DOHH2 (cell line): Measurements from ENCODE around the gene SOBP.

Source experiments
- H3F3A ChIP-seq: fragments of 200-600 bp; sonication (generic), shearing (Covaris generic); 2 replicates; pipeline ENCODE4 v1.6.0; 2016; ENCODE audit warnings: antibody characterized with exemption, mild to moderate bottlenecking; ENCODE audit not compliant: control insufficient read depth, insufficient read depth
- H3K27ac ChIP-seq: fragments of 200-600 bp; sonication (generic); 2 replicates; pipeline ENCODE4 v1.5.1; 2014; ENCODE audit warnings: low read depth, mild to moderate bottlenecking, low read length, moderate library complexity
- H3K27me3 ChIP-seq: fragments of 200-600 bp; sonication (generic); 2 replicates; pipeline ENCODE4 v1.6.1; 2014; ENCODE audit warnings: mild to moderate bottlenecking, low read length, mixed read lengths; ENCODE audit not compliant: control insufficient read depth
- H3K36me3 ChIP-seq: fragments of 200-600 bp; sonication (generic); 2 replicates; pipeline ENCODE4 v1.6.1; 2014; ENCODE audit warnings: mild to moderate bottlenecking, low read length, moderate library complexity, mixed read lengths; ENCODE audit not compliant: control insufficient read depth
- H3K4me1 ChIP-seq: fragments of 200-600 bp; sonication (generic); 2 replicates; pipeline ENCODE4 v1.6.1; 2014; ENCODE audit warnings: mild to moderate bottlenecking, low read length, mixed read lengths; ENCODE audit not compliant: control insufficient read depth
- H3K4me2 ChIP-seq: fragments of 200-600 bp; sonication (generic); 2 replicates; pipeline ENCODE4 v1.6.0; 2014; ENCODE audit warnings: mild to moderate bottlenecking, low read length, moderate library complexity
- H3K4me3 ChIP-seq: fragments of 200-600 bp; sonication (generic); 2 replicates; pipeline ENCODE4 v1.5.1; 2014; ENCODE audit warnings: mild to moderate bottlenecking, low read length, mixed read lengths
- H3K79me2 ChIP-seq: fragments of 200-600 bp; sonication (generic); 2 replicates; pipeline ENCODE4 v1.6.1; 2014; ENCODE audit warnings: mild to moderate bottlenecking, low read length, mixed read lengths; ENCODE audit not compliant: control insufficient read depth
- H3K9me2 ChIP-seq: fragments of 200-600 bp; sonication (generic); replicated peaks from 2 replicates; pipeline ENCODE4 v1.6.1; 2014; ENCODE audit warnings: mild to moderate bottlenecking, low read length, mixed read lengths; ENCODE audit not compliant: control insufficient read depth
- H3K9me3 ChIP-seq: fragments of 200-600 bp; sonication (generic); 2 replicates; pipeline ENCODE4 v1.6.1; 2014; ENCODE audit warnings: antibody characterized with exemption, low read length, mixed read lengths; ENCODE audit not compliant: control insufficient read depth, insufficient read depth
- H4K20me1 ChIP-seq: fragments of 200-600 bp; sonication (generic); 2 replicates; pipeline ENCODE4 v1.6.0; 2014; ENCODE audit warnings: low read depth, mild to moderate bottlenecking, antibody characterized with exemption, low read length, moderate library complexity; ENCODE audit not compliant: control insufficient read depth, insufficient read depth
- CTCF ChIP-seq: fragments of 200-600 bp; sonication (generic); IDR thresholded peaks from one replicate; pipeline ENCODE4 v1.5.1; 2014; ENCODE audit warnings: antibody characterized with exemption, mild to moderate bottlenecking, low read depth, low read length; ENCODE audit not compliant: poor library complexity, severe bottlenecking
- EZH2phosphoT487 ChIP-seq: fragments of 200-600 bp; sonication (generic); IDR thresholded peaks from 2 replicates; pipeline ENCODE4 v1.6.1; 2017; ENCODE audit warnings: borderline replicate concordance, mild to moderate bottlenecking, antibody characterized with exemption, low read length, moderate library complexity, mixed read lengths

Gene SOBP

GRCh38 chr6:107626645-107627044 is 136.7 kb downstream of the SOBP start:
- no peaks in the 10 kb centered on the region for H4K20me1 ChIP-seq
- no peaks in the 10 kb centered on the region for H3K27me3 ChIP-seq
- H3K79me2 ChIP-seq: no peaks in the 10 kb centered on the region
- H3K36me3 ChIP-seq: no peaks in the 10 kb centered on the region
- no peaks in the 10 kb centered on the region for H3F3A ChIP-seq
- no peak for TF ChIP-seq CTCF
- TF ChIP-seq EZH2phosphoT487: no peak
- H3K27ac ChIP-seq: no peak overlapping the region
- H3K9me2 ChIP-seq: no peaks in the 10 kb centered on the region
- no peaks in the 10 kb centered on the region for H3K9me3 ChIP-seq
- peaks cover 16% of the 10 kb centered on the region for H3K4me1 ChIP-seq
- no peak overlapping the region for H3K4me2 ChIP-seq
- no peak overlapping the region for H3K4me3 ChIP-seq

- Histone ChIP-seq H3K4me1 (peaks cover 14% of the 10 kb centered on the region), H3K9me3 (no peaks in the 10 kb centered on the region), H3K27me3 (no peaks in the 10 kb centered on the region), H3K27ac (no peak overlapping the region), H3K4me3 (no peak overlapping the region), H3F3A (no peaks in the 10 kb centered on the region), H3K36me3 (no peaks in the 10 kb centered on the region), H4K20me1 (no peaks in the 10 kb centered on the region), H3K79me2 (no peaks in the 10 kb centered on the region), H3K9me2 (no peaks in the 10 kb centered on the region), H3K4me2 (no peak overlapping the region)
- TF ChIP-seq CTCF: no peak
- no peak for TF ChIP-seq EZH2phosphoT487
These were observed 138.1 kb downstream of the SOBP start for GRCh38 chr6:107627969-107628368.

DNA sequence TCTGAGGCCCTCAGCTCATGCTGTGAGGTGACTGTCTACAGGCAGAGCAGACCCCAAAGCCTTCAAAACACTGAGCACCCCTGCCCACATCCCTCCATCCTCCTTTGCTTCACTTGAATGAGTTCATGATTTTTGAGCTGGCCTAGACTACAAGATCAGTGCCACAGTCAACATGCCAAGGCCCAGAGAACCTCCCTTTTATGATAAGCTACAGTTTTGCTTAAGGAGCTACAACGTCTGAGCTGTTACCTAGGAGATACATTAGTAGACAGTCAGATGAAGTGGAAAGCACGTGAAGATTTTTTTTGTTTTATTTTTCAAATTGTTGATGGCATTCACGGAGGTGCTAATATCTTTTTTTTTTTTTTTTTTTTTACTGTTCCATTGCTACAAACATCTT is 139.0 kb downstream of the SOBP start:
- no peaks in the 10 kb centered on the region for H3F3A ChIP-seq
- no peaks in the 10 kb centered on the region for H4K20me1 ChIP-seq
- peaks cover 3% of the 10 kb centered on the region; the same call in 1 of the 2 replicates for H3K36me3 ChIP-seq
- no peak overlapping the region for H3K27ac ChIP-seq
- no peaks in the 10 kb centered on the region for H3K27me3 ChIP-seq
- peaks cover 8% of the 10 kb centered on the region for H3K4me1 ChIP-seq
- no peaks in the 10 kb centered on the region for H3K9me2 ChIP-seq
- H3K9me3 ChIP-seq: no peaks in the 10 kb centered on the region
- H3K4me2 ChIP-seq: no peak overlapping the region
- H3K4me3 ChIP-seq: no peak overlapping the region
- H3K79me2 ChIP-seq: no peaks in the 10 kb centered on the region
- TF ChIP-seq CTCF (no peak), EZH2phosphoT487 (no peak)
